ENCODE measurements around the gene ZFP90. TPM values are rescaled to one million over a fixed set of nuclear protein-coding genes. Genes with fewer than 3 reads are reported as not detected.

Gene ZFP90
- 12.6 and 19.6 TPM in 2 replicates for total RNA-seq

GRCh38 chr16:68538880-68539701 lies at the start of gene ZFP90:
TSS of gene ZFP90 (plus strand) at chr16:68539291. CDS start at chr16:68539793, 502 bp downstream.

Other genes with a start within 250 kb of the ZFP90 start
- 11.9 and 12.0 TPM in 2 replicates for gene SLC7A6OS, start 228.3 kb upstream of the ZFP90 start, total RNA-seq
- gene PRMT7, start 228.3 kb upstream of the ZFP90 start, total RNA-seq: 19.1 and 20.2 TPM in 2 replicates
- gene SMPD3, start 90.8 kb upstream of the ZFP90 start, total RNA-seq: under 0.01 TPM in 2 replicates
- gene CDH3, start 106.0 kb downstream of the ZFP90 start, total RNA-seq: 0.11 TPM in 1 of 2 replicates, not detected in the other
- gene CDH1, start 198.0 kb downstream of the ZFP90 start, total RNA-seq: 0.11 TPM in 1 of 2 replicates, not detected in the other